Stimulated activated CD8-positive, alpha-beta memory T cell treated with anti-CD3 and anti-CD28 coated beads, Interleukin-15, amount 100 ng/mL, for 24 hours (primary cell): ENCODE data around the gene HS6ST3.

ENCODE experiments used
- DNase-seq: peaks from one replicate; pipeline ENCODE4 v3.0.0-alpha.2; 2020; ENCODE audit warnings: low read depth

HS6ST3 gene

DNA sequence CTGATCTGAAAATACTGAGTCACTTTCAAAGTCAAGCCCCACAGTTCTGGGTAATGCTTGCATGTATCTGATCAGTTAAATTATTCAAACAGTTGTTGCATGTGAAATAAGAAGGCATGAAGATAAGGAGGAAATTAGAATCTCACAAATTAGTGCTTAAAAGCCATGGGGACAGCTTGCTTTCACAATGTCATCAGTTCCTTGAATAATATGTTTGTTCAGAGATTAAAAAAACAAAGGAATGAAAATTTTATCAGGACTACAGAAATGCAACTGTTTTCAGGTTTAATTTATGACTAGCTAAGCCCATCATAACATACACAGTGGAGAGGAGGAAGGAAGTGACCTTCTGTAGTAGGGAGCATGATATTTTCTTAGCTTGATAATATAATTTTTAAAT is 754.3 kb downstream of the HS6ST3 start:
- DNase-seq = no peak

DNA sequence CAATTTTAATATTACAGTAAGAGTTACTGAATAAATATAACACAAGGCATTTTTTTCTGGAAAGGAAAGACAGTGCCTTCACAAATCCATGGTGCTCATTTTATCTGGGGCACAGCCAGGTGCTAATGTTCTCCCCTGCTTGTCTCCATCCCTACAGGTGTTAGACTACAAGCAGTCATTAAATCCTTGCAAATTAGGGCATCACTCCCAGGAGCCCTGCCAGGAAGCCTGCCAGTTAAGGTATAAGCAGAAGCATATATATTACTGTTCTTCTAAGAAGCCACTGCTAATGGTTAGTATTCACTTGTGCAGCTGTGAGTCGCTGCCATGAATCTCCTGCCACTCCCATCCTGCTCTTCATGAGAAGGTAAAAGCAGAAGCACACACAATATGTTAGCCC is 754.7 kb downstream of the HS6ST3 start:
- no peak for DNase-seq

DNA sequence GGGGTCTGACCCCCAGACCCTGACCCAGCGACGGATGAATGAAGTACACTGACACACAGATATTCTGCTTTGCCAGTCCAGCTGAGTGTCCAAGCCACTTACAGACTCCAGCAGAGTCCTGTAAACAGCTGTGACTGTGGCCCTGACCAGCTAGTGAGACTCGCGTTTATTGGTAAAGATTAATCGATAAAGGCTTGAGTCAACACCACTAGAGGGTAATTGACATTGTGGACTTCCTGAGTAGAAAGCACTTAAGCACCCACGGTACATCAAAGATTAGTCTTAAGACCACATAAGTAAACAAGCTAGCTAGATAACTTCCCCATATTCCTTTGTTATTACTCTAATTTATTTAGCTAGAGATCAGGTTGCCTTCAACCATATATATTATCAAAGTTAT is 758.4 kb downstream of the HS6ST3 start:
- DNase-seq = no peak

DNA sequence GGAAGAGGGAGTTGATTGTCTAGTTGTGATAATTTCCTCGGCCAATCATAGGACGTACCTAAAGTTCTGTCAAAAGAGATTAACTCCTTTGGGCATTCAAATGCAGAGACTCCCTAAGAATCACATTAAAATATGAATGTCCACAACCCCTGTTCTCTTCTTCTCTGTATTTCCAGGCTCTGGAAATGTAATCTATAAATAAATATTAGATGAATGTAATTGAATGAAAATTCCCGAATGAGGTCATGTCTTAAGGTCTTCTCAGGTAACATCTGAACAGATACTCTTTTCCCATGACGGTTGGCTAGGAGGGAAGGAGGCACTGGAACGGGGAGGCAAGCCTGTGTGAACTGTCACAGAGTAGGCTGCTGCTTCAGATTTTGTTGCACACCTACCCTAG is 759.2 kb downstream of the HS6ST3 start:
- DNase-seq = no peak

DNA sequence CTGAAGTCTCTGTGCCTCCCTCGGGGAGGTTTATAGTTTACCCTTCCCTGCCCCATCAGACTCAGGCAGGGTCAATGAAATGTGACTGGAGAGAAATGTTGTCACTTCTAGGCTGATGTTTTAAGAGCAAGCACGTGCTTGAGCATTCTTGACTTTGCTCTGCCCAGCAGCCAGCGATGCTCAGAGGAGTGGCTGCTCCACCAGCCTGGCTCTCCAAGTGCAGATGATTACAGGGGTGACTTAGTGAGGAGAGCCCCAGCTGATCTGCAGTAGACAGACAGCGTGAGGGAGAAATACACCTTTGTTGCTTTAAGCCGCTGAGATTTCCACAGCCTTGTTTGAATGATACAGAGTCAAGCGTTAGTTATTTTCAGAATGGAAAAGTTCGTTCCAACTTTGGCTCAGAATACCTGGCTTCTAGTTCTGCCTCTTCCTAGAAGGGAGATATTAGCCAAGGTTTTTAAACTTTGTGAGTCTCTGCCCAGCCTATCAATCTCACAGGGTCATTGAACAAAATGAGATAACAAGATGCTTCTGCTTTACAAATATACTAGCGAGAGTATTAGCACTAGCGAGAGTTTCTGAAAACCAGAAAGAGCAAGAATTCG is 760.7 kb downstream of the HS6ST3 start:
- no peak for DNase-seq

DNA sequence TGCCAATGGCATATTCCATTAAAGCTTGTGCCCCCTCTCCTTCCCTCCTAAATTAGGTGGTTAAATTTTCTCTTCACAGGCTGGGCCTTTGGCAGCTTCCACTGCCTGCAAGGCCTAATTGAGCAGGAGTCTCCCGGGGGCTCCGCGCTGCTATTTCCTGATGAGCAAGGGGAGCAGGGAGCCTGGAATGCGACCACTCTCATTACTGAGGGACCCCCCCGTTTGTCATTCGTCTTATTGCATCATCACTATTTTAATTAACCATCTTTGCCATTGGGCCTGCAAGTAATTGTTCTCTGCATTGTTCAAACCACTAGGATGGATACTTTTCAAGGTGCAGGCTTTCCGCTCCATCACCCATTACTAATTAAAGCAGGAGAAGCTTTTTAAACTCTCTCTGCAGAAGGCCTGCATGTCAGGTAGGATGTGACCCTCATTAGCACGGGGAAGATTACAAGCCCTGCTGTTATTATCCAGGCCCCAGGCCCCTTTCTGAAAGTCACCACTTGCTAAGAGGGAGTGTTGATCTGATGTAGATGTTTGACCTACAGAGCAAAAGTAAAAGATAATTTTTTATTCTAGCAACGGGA is 762.0 kb downstream of the HS6ST3 start:
- no peak for DNase-seq

DNA sequence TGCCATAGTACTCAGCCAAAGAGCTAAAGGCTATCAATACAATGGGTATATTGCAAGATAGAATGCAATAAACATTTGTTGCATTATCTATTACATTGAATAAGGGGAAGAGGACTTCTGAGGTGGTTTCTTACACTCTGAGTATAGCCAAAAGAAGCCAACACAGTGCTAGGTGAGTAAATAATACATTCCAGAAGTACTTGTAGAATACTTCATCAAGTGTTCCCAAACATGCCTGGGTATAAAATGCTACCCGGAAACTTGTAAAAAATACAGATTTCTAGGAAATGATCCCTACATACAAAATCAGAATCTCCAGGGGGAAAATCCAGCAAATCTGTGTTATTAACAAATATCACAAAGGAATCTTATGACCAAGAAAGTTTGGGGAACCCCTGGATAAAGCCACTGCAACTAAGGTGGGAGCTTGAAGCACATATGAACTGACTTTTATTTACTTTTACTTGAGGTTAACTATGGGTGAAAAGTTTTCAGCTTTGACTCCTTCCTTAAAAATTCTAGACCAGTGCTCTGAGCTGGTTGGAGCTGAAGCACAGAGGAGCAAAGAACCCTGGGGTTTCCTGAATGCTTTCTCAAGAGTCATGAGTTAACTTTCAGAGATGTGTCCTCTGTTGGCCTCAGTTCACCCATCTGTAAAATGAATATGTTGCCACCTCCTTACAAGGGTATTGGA is 768.4 kb downstream of the HS6ST3 start:
- no peak for DNase-seq

DNA sequence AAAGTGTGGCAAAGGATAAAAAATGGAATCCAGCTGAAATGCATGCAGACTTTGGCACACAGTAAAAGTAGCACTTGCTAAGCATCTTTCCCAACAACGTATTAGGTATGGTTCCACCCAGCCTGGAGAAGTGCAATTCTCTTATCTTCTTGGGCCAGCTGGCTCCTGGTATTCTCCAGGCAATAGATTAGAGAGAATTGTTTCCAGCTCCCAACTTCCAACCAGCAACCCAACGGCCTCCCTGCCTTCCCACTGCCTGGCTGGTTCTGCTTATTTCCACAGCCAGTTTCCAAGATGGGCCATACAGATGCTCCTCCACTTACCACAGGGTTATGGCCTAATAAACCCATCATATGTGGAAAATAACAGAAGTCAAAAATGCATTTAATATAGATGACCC is 771.0 kb downstream of the HS6ST3 start:
- DNase-seq = no peak

DNA sequence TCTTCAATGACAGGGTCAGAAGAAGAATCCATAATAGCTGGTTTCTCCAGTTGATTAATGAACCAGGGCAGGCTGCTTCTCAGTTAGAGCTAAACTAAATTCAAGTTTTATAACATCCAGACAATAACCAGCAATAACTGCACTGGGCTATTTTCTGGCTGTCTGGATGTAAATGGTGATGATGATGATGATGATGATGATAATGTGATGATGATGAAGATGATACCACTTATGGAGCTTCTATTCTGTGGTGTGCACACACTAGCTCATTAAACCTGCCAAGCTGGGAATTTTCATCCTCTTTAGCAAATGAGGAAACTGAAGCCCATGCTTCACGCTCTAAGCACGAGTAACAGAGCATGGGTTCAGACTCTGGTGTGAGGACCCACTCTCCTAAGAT is 772.2 kb downstream of the HS6ST3 start:
- no peak for DNase-seq

DNA sequence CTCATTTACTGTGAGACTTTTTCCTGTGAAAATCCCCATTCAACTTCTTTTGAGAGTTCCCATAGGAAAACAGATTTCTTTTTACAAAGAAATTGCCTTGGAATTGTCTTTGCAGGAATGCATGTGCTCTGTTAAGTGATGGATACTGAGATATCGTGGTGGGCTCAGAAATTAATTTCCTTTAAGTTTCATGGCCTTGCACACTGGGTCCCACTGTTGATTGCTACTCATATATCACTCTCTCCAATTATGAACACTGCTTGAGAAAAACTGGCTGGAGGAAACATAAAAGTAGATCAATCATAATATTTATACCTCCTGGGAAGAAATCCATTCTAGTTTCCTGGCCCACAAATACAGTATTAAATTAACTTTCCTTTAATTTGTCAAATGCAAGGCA is 773.1 kb downstream of the HS6ST3 start:
- DNase-seq = no peak

DNA sequence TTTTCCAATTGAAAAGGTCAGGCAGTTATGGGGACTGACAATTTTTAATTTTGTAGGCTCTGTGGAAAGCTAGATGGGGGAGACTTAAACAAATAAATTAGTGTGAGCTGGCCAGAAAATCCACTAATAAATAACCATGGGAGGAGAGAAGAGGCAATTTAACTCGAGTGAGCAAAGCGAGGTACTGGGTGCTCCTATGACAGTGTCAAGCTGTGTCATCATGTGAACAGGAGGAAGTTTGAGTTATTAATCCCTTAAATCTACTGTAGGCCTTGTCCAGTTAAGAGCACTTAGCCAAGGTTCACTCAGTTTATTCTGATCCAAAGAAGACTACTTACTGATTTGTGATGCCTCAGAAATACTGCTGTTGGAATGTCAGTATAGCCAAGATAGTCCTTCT is 781.6 kb downstream of the HS6ST3 start:
- no peak for DNase-seq

DNA sequence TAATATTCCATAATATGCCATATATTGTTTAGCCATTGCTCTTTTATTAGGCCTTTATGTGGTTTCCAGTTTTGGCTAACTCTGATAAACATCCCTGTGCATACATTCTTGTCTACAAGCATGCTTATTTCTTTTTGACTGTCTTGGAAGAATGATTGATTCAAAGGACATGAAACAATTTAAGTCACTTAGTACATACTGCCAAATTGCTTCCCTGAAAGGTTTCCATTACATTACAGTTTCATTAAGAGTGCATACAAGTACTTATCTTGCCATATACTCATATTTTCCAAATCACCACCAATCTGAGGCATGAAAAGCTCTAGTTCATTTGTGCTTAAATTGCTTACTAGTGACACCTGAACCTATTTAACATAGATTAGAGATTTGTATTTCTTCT is 790.5 kb downstream of the HS6ST3 start:
- no peak for DNase-seq
